ENCODE data around the gene CCN5. TPM values are rescaled to one million over a fixed set of nuclear protein-coding genes. Genes with fewer than 3 reads are reported as not detected.
A peak's percentile ranks its signal among the peaks of the same experiment; 100 is the strongest.

CCN5 gene
- total and polyA plus RNA-seq, 2 of the 13 experiments (the other 11 are each of a cell fraction or from before 2014, with no cell fraction given): 0.12 TPM; not detected in 1

DNA sequence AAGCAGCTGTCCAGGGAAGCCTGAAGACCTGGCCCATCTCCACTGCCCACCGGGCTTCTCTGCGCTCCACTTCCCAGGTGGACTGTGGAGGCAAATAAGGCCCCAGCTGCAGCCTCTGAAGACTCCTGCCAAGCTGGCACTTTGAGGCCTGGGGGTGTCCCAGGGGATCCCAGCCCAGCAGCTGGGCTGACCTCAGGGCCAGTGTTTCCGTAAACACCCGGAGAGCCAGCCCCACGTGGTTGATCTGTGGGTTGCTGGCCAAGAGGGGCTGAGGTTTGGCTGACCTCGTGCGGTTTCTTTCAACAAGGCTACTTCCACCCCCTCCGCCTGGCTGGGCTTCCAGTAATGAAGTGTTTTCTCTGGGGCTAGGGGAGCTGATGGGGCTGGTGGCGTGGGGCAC, 12.4 kb upstream of the CCN5 start (continued):
- TF ChIP-seq THYN1 (CRISPR knock-in tag; IDR thresholded peaks at IDR 0.05; ENCODE audit: borderline replicate concordance, low read depth) (no peak), ATF1 (CRISPR knock-in tag; IDR thresholded peaks at IDR 0.05) (no peak), SAP130 (CRISPR knock-in tag; IDR thresholded peaks at IDR 0.05; ENCODE audit: low read depth) (peak; percentile 63; the same call in 1 of the 2 replicates), FOXK2 (IDR thresholded peaks at IDR 0.05) (no peak), ZNF296 (CRISPR knock-in tag; conservative IDR thresholded peaks at IDR 0.05) (no peak), ZNF569 (CRISPR knock-in tag; IDR thresholded peaks at IDR 0.05; ENCODE audit: borderline replicate concordance) (no peak), ZNF574 (CRISPR knock-in tag; IDR thresholded peaks at IDR 0.05) (no peak), KLF9 (CRISPR knock-in tag; IDR thresholded peaks at IDR 0.05; ENCODE audit: low read depth) (no peak), SUZ12 (IDR thresholded peaks at IDR 0.05; ENCODE audit: low read depth, low read length) (no peak), STAG1 (CRISPR knock-in tag; IDR thresholded peaks at IDR 0.05) (no peak), MXI1 (IDR thresholded peaks at IDR 0.05; ENCODE audit: borderline replicate concordance, low read depth, low read length) (peak; percentile 22; the same call in 1 of the 3 replicates)
- TF ChIP-seq, protein P1, sequence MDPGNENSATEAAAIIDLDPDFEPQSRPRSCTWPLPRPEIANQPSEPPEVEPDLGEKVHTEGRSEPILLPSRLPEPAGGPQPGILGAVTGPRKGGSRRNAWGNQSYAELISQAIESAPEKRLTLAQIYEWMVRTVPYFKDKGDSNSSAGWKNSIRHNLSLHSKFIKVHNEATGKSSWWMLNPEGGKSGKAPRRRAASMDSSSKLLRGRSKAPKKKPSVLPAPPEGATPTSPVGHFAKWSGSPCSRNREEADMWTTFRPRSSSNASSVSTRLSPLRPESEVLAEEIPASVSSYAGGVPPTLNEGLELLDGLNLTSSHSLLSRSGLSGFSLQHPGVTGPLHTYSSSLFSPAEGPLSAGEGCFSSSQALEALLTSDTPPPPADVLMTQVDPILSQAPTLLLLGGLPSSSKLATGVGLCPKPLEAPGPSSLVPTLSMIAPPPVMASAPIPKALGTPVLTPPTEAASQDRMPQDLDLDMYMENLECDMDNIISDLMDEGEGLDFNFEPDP (CRISPR knock-in tag; conservative IDR thresholded peaks at IDR 0.05): no peak
- TF ChIP-seq, protein P2, sequence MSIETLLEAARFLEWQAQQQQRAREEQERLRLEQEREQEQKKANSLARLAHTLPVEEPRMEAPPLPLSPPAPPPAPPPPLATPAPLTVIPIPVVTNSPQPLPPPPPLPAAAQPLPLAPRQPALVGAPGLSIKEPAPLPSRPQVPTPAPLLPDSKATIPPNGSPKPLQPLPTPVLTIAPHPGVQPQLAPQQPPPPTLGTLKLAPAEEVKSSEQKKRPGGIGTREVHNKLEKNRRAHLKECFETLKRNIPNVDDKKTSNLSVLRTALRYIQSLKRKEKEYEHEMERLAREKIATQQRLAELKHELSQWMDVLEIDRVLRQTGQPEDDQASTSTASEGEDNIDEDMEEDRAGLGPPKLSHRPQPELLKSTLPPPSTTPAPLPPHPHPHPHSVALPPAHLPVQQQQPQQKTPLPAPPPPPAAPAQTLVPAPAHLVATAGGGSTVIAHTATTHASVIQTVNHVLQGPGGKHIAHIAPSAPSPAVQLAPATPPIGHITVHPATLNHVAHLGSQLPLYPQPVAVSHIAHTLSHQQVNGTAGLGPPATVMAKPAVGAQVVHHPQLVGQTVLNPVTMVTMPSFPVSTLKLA (IDR thresholded peaks at IDR 0.05): peak; percentile 77
- TF ChIP-seq, protein P3, sequence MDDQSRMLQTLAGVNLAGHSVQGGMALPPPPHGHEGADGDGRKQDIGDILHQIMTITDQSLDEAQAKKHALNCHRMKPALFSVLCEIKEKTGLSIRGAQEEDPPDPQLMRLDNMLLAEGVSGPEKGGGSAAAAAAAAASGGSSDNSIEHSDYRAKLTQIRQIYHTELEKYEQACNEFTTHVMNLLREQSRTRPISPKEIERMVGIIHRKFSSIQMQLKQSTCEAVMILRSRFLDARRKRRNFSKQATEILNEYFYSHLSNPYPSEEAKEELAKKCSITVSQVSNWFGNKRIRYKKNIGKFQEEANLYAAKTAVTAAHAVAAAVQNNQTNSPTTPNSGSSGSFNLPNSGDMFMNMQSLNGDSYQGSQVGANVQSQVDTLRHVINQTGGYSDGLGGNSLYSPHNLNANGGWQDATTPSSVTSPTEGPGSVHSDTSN (CRISPR knock-in tag; IDR thresholded peaks at IDR 0.05; ENCODE audit: borderline replicate concordance): no peak
- TF ChIP-seq, protein P4, sequence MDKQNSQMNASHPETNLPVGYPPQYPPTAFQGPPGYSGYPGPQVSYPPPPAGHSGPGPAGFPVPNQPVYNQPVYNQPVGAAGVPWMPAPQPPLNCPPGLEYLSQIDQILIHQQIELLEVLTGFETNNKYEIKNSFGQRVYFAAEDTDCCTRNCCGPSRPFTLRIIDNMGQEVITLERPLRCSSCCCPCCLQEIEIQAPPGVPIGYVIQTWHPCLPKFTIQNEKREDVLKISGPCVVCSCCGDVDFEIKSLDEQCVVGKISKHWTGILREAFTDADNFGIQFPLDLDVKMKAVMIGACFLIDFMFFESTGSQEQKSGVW (CRISPR knock-in tag; IDR thresholded peaks at IDR 0.05; ENCODE audit: borderline replicate concordance): no peak
- TF ChIP-seq, protein P5, sequence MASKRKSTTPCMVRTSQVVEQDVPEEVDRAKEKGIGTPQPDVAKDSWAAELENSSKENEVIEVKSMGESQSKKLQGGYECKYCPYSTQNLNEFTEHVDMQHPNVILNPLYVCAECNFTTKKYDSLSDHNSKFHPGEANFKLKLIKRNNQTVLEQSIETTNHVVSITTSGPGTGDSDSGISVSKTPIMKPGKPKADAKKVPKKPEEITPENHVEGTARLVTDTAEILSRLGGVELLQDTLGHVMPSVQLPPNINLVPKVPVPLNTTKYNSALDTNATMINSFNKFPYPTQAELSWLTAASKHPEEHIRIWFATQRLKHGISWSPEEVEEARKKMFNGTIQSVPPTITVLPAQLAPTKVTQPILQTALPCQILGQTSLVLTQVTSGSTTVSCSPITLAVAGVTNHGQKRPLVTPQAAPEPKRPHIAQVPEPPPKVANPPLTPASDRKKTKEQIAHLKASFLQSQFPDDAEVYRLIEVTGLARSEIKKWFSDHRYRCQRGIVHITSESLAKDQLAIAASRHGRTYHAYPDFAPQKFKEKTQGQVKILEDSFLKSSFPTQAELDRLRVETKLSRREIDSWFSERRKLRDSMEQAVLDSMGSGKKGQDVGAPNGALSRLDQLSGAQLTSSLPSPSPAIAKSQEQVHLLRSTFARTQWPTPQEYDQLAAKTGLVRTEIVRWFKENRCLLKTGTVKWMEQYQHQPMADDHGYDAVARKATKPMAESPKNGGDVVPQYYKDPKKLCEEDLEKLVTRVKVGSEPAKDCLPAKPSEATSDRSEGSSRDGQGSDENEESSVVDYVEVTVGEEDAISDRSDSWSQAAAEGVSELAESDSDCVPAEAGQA (IDR thresholded peaks at IDR 0.05; ENCODE audit: low read depth): no peak
- TF ChIP-seq, protein P5 (CRISPR knock-in tag; IDR thresholded peaks at IDR 0.05; ENCODE audit: borderline replicate concordance): no peak
